ENCODE results near the gene FGF19. TPM values are rescaled to one million over a fixed set of nuclear protein-coding genes. Genes with fewer than 3 reads are reported as not detected.

Gene FGF19
- total and polyA plus RNA-seq, 9 of the 15 experiments (the other 6 are each of a cell fraction or from before 2014, with no cell fraction given): 0.11 TPM; not detected in 8

DNA sequence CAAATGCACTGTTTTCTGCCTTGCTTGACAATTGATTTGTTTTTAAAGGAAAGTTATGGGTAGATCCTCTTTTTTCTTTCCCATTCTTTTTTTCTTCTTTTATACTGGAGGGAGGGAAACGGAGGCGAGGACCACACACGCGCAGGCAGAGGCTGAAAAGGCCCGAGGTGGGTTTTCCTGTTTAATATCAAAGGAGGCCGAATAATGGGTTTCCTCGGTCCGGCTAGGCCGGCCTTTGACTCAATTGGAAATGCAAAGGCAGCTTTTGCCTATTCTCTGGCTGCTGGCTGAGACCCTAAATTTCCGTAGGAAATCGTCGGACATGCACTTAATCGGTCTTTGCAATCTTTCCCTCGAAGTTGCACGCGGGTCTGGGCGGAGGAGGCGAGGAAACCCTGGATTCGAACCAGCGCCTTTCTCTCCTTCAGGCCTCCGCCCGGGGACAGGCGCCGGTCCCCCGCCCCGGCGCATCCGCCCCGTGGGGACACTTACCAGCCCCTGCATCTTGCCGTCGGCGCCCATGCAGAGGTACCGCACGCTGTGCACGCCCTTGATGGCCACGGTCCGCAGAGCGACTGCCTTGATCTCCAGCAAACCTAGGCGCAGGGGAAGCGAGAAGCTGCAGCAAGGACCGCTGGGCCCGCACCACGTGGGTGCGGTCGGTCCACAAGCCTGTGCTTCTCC lies 911 bp downstream of the FGF19 start (continued):
- TF ChIP-seq, protein P1, sequence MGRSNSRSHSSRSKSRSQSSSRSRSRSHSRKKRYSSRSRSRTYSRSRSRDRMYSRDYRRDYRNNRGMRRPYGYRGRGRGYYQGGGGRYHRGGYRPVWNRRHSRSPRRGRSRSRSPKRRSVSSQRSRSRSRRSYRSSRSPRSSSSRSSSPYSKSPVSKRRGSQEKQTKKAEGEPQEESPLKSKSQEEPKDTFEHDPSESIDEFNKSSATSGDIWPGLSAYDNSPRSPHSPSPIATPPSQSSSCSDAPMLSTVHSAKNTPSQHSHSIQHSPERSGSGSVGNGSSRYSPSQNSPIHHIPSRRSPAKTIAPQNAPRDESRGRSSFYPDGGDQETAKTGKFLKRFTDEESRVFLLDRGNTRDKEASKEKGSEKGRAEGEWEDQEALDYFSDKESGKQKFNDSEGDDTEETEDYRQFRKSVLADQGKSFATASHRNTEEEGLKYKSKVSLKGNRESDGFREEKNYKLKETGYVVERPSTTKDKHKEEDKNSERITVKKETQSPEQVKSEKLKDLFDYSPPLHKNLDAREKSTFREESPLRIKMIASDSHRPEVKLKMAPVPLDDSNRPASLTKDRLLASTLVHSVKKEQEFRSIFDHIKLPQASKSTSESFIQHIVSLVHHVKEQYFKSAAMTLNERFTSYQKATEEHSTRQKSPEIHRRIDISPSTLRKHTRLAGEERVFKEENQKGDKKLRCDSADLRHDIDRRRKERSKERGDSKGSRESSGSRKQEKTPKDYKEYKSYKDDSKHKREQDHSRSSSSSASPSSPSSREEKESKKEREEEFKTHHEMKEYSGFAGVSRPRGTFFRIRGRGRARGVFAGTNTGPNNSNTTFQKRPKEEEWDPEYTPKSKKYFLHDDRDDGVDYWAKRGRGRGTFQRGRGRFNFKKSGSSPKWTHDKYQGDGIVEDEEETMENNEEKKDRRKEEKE (IDR thresholded peaks at IDR 0.05; ENCODE audit: borderline replicate concordance in 1 of 2, control insufficient read depth in 1 of 2, low read depth in 2 of 2, low read length in 1 of 2): no peak
- no peak for TF ChIP-seq SNAPC5 (CRISPR knock-in tag; IDR thresholded peaks at IDR 0.05)
- no peak for TF ChIP-seq CTBP1 (IDR thresholded peaks at IDR 0.05; ENCODE audit: borderline replicate concordance)

DNA sequence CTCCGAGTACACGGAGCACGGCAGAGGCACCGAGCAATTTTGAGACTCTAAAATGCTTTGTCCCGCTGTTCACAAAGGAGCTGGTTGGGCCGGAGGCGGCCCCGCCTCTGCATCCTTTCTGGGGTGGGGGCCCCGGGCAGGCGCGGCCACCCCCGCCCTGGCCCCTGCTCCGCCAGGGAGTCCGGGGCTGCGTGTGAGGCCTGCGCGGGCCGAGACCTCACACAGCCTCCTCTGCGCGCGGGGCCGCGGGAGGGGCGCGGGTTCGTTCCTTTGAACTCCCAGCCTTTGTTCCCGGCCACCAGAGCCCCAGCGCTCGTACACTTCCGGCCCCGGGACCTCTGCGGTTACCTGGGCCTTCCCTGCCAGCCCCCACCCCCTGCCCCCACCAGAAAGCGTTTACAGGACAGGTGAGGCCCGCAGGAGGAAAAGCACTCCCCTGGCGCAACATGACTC lies 1.6 kb downstream of the FGF19 start:
- in situ Hi-C loops (cut with MboI): no loop called here
- intact Hi-C loops (cut with micrococcal nuclease): loop anchor here (5.0 kb wide), 1 partner anchor 95 kb away; no protein-coding TSS in a partner anchor
- TF ChIP-seq ZBED1 (IDR thresholded peaks at IDR 0.05) (no peak), PCBP1 (IDR thresholded peaks at IDR 0.05; ENCODE audit: low read depth, low read length, poor library complexity, severe bottlenecking) (peak; percentile 27)

More for the DNA sequence above, 1.6 kb downstream of the FGF19 start:
- no peak overlapping the region for H3K4me2 ChIP-seq (ENCODE audit: insufficient read depth, low read length)
- FAIRE-seq (no peak), ATAC-seq (no peak), DNase-seq (ENCODE audit: extremely low read depth in 1 of 4, low spot score in 3 of 4) (no peak)
- ChIA-PET CTCF (ENCODE audit: low intra/inter-chr PET ratio) (no interaction called here), POLR2A (no interaction called here)
- no peak overlapping the region for H3K4me3 ChIP-seq
- peaks cover 2 to 32% of the 10 kb centered on the region in 2 experiments; a peak in 3 of 5 replicates for H3K4me1 ChIP-seq (replicated peaks in 1 of 2; ENCODE audit: control insufficient read depth in 2 of 2, insufficient read depth in 2 of 2, low read length in 2 of 2)
- no peak overlapping the region for H3K27ac ChIP-seq (ENCODE audit: extremely low read depth, low read depth, low read length)
- no peaks in the 10 kb centered on the region for H3K36me3 ChIP-seq (ENCODE audit: control insufficient read depth, insufficient read depth, low read length)
- no peaks in the 10 kb centered on the region for H3K9me3 ChIP-seq (replicated peaks; ENCODE audit: control insufficient read depth, insufficient read depth, low read depth, low read length)
- H3K9me1 ChIP-seq (ENCODE audit: control insufficient read depth, insufficient read depth, low read length): no peaks in the 10 kb centered on the region
- H3K9ac ChIP-seq (ENCODE audit: insufficient read depth in 1 of 2, low read depth in 2 of 2, low read length in 2 of 2): no peak overlapping the region
- H3K27me3 ChIP-seq (ENCODE audit: control insufficient read depth in 2 of 2, insufficient read depth in 2 of 2, low read length in 2 of 2): peaks cover 12 to 48% of the 10 kb centered on the region in 2 experiments; a peak in 3 of 5 replicates
- no peak overlapping the region for H2AFZ ChIP-seq (ENCODE audit: low read depth, low read length)
- 39% methylated on average over 16 of the region's 35 CpGs for WGBS (ENCODE audit: insufficient coverage, low coverage, missing lambda C conversion rate)
- no TSS peak for BruUV-seq (replicated peaks)
- 0 out of 2 replicates have a peak, but pooled peaks cover 3% of the 10 kb centered on the region for H4K20me1 ChIP-seq (replicated peaks; ENCODE audit: control insufficient read depth, insufficient read depth, low read length)
- H3K79me2 ChIP-seq (ENCODE audit: control insufficient read depth, insufficient read depth, low read length): no peaks in the 10 kb centered on the region
